HepG2 (cell line): ENCODE measurements around the gene FABP1. TPM values are rescaled to one million over a fixed set of nuclear protein-coding genes. Genes with fewer than 3 reads are reported as not detected.
A peak's percentile ranks its signal among the peaks of the same experiment; 100 is the strongest.

ENCODE experiments used
- ATAC-seq: fragments of 200-7000 bp; cut with Tn5 transposase; 3 replicates; pipeline ENCODE4 v1.9.1; 2020; ENCODE audit warnings: mild to moderate bottlenecking, moderate library complexity
- BruUV-seq: library from RNA; stranded (reverse); fragments of 400-500 nt; replicated peaks from 2 replicates; lab custom pipeline; 2021; lab: Mats Ljungman, UMichigan
- CTCF ChIA-PET: fragments of 300-600 bp; formaldehyde crosslinking; extraction: SDS; loops from one replicate; lab custom pipeline; 2021; ENCODE audit warnings: low total read pairs, inconsistent platforms, low intra/inter-chr PET ratio; lab: Yijun Ruan, JAX
- POLR2A ChIA-PET: fragments of 350-600 bp; sonication (Branson Sonifier 250); formaldehyde crosslinking; loops from one replicate; lab custom pipeline; 2020; ENCODE audit warnings: antibody characterized with exemption, inconsistent platforms; lab: Yijun Ruan, JAX
- DNase-seq: peaks from one replicate; pipeline ENCODE4 v3.0.0-alpha.2; 2015; ENCODE audit warnings: low spot score
- FAIRE-seq: peaks from 3 replicates; lab custom pipeline; 2011; peaks lifted over from hg19 to GRCh38; lab: Jason Lieb, UNC
- H2AFZ ChIP-seq: one replicate; pipeline ENCODE4 v1.6.1; 2011; ENCODE audit warnings: low read length, inconsistent platforms
- H3K27ac ChIP-seq: fragments of 300-600 bp; 3 replicates; pipeline ENCODE4 v1.8.0; 2011; ENCODE audit warnings: mixed run types, mild to moderate bottlenecking, mixed read lengths, low read length, inconsistent platforms; ENCODE audit not compliant: insufficient read depth; ENCODE audit errors: extremely low read length
- H3K27me3 ChIP-seq, 2 experiments: fragments of 200-600 bp in 1 of 2; 2 replicates in 1 of 2; 3 replicates in 1 of 2; pipeline versions ENCODE4 v1.6.0 to v1.8.0; 2011; ENCODE audit warnings: low read length in 2 of 2, mild to moderate bottlenecking in 2 of 2, moderate library complexity in 2 of 2, inconsistent platforms in 1 of 2; ENCODE audit not compliant: insufficient read depth in 2 of 2, control insufficient read depth in 1 of 2
- H3K36me3 ChIP-seq, 2 experiments: fragments of 200-600 bp in 1 of 2; replicated peaks in 1 of 2; 2 replicates in 1 of 2; 3 replicates in 1 of 2; pipeline versions ENCODE4 v1.5.1 to v1.8.0; 2011; ENCODE audit warnings: low read length in 2 of 2, inconsistent platforms in 1 of 2; ENCODE audit not compliant: insufficient read depth in 2 of 2, control insufficient read depth in 1 of 2
- H3K4me1 ChIP-seq: 2 replicates; pipeline ENCODE4 v1.5.1; 2012; ENCODE audit warnings: low read length, inconsistent platforms; ENCODE audit not compliant: insufficient read depth
- H3K4me2 ChIP-seq: 2 replicates; pipeline ENCODE4 v1.6.0; 2011; ENCODE audit warnings: low read depth, low read length, inconsistent platforms
- H3K4me3 ChIP-seq, 3 experiments: fragments of 200-600 bp in 1 of 3; sonication (generic), shearing (Covaris generic) in 1 of 3; replicated peaks in 1 of 3; 2 replicates each; pipeline ENCODE4 v1.5.1; 2011 to 2016; ENCODE audit warnings: low read length in 3 of 3, inconsistent platforms in 2 of 3, low read depth in 2 of 3, mild to moderate bottlenecking in 2 of 3, control low read depth in 1 of 3, mixed read lengths in 1 of 3; ENCODE audit not compliant: insufficient read depth in 1 of 3
- H3K79me2 ChIP-seq: one replicate; pipeline ENCODE4 v1.6.1; 2011; ENCODE audit warnings: low read length, inconsistent platforms; ENCODE audit not compliant: insufficient read depth
- H3K9ac ChIP-seq: 2 replicates; pipeline ENCODE4 v1.6.0; 2011; ENCODE audit warnings: mild to moderate bottlenecking, low read depth, low read length, inconsistent platforms; ENCODE audit not compliant: insufficient read depth
- H3K9me3 ChIP-seq: 2 replicates; pipeline ENCODE4 v1.5.1; 2012; ENCODE audit warnings: mild to moderate bottlenecking, low read length
- H4K20me1 ChIP-seq: 2 replicates; pipeline ENCODE4 v1.6.0; 2011; ENCODE audit warnings: inconsistent platforms, mild to moderate bottlenecking, low read length, moderate library complexity; ENCODE audit not compliant: insufficient read depth
- ARID5B ChIP-seq: IDR thresholded peaks from 2 replicates; pipeline ENCODE4 v1.4.0; 2020; ENCODE audit warnings: mild to moderate bottlenecking, missing genetic modification reagents
- EEA1 ChIP-seq: sonication (generic); formaldehyde crosslinking; IDR thresholded peaks from 2 replicates; pipeline ENCODE4 v1.5.1; 2020; ENCODE audit warnings: mild to moderate bottlenecking, missing genetic modification reagents, borderline replicate concordance
- ESRRA ChIP-seq: sonication (generic); formaldehyde crosslinking; IDR thresholded peaks from 2 replicates; pipeline ENCODE4 v1.5.1; 2020; ENCODE audit warnings: mild to moderate bottlenecking, low read depth, missing genetic modification reagents
- EZH2 ChIP-seq: conservative IDR thresholded peaks from 2 replicates; pipeline ENCODE4 v1.6.1; 2012; ENCODE audit warnings: mild to moderate bottlenecking, low read depth, low read length, moderate library complexity
- GMEB2 ChIP-seq: IDR thresholded peaks from 2 replicates; pipeline ENCODE4 v1.6.1; 2016; ENCODE audit warnings: missing biosample characterization, missing genetic modification reagents, low read depth
- GZF1 ChIP-seq: sonication (generic); formaldehyde crosslinking; IDR thresholded peaks from 2 replicates; pipeline ENCODE4 v1.5.1; 2020; ENCODE audit warnings: mild to moderate bottlenecking, missing genetic modification reagents
- HOXA9 ChIP-seq: sonication (generic); formaldehyde crosslinking; IDR thresholded peaks from 2 replicates; pipeline ENCODE4 v1.8.1; 2022; ENCODE audit warnings: missing genetic modification reagents, mild to moderate bottlenecking, moderate library complexity, borderline replicate concordance
- IKZF5 ChIP-seq: IDR thresholded peaks from 2 replicates; pipeline ENCODE4 v1.6.1; 2018; ENCODE audit warnings: missing genetic modification reagents, mild to moderate bottlenecking, missing compliant biosample characterization
- IRF9 ChIP-seq: sonication (generic); formaldehyde crosslinking; IDR thresholded peaks from 2 replicates; pipeline ENCODE4 v1.8.0; 2022; ENCODE audit warnings: missing genetic modification reagents, mild to moderate bottlenecking, borderline replicate concordance
- MYC ChIP-seq: sonication (generic); formaldehyde crosslinking; IDR thresholded peaks from 2 replicates; pipeline ENCODE4 v1.9.0; 2021; ENCODE audit warnings: missing genetic modification reagents, borderline replicate concordance
- NCOA5 ChIP-seq: sonication (generic); formaldehyde crosslinking; IDR thresholded peaks from 2 replicates; pipeline ENCODE4 v1.4.0; 2020; ENCODE audit warnings: missing genetic modification reagents
- TMF1 ChIP-seq: sonication (generic); formaldehyde crosslinking; IDR thresholded peaks from 2 replicates; pipeline ENCODE4 v1.8.1; 2022; ENCODE audit warnings: low read depth, missing genetic modification reagents
- ZNF10 ChIP-seq: sonication (generic); formaldehyde crosslinking; IDR thresholded peaks from 2 replicates; pipeline ENCODE4 v1.4.0; 2020; ENCODE audit warnings: mild to moderate bottlenecking, low read depth, missing genetic modification reagents, borderline replicate concordance
- ZNF101 ChIP-seq: sonication (generic); formaldehyde crosslinking; IDR thresholded peaks from 2 replicates; pipeline ENCODE4 v1.4.0; 2020; ENCODE audit warnings: mild to moderate bottlenecking, low read depth, missing genetic modification reagents, borderline replicate concordance
- ZNF138 ChIP-seq: sonication (generic); formaldehyde crosslinking; IDR thresholded peaks from 2 replicates; pipeline ENCODE4 v1.5.0; 2020; ENCODE audit warnings: mild to moderate bottlenecking, low read depth, missing genetic modification reagents
- ZNF749 ChIP-seq: sonication (generic); formaldehyde crosslinking; IDR thresholded peaks from 2 replicates; pipeline ENCODE4 v1.8.0; 2022; ENCODE audit warnings: mild to moderate bottlenecking, missing genetic modification reagents, moderate library complexity, borderline replicate concordance
- WGBS: methylation state at CpG from one replicate; pipeline ENCODE4 v1.1.6; 2017; ENCODE audit warnings: low lambda C conversion rate; 5-methylcytosine and 5-hydroxymethylcytosine counted together
- in situ Hi-C: cut with HindIII; loops from 2 replicates; pipeline ENCODE4 v1.10.0; 2017; ENCODE audit warnings: low pct_unique_long_range_greater_than_20kb; ENCODE audit not compliant: extremely low pct_ligation_motif_present
- intact Hi-C: fragments of 100-400 bp; cut with micrococcal nuclease; formaldehyde crosslinking; loops from one replicate; pipeline ENCODE4 v1.10.0; 2022; ENCODE audit not compliant: unreplicated experiment
- polyA plus RNA-seq, 8 experiments: library from polyadenylated mRNA; depleted of rRNA in 3 of 8; stranded (reverse) in 7 of 8; unstranded in 1 of 8; fragments of >200 nt; fragmentation: Illumina TruSeq in 4 of 8; extraction: Trizol in 4 of 8; gene quantifications; 2 replicates each; pipeline versions ENCODE4 v1.2.1 to v1.2.3, GENCODE V29; 2011 to 2016; ENCODE audit warnings: low read depth in 4 of 8, missing spikeins in 1 of 8, mixed read lengths in 1 of 8; ENCODE audit not compliant: insufficient read depth in 1 of 8
- total RNA-seq, 5 experiments: library from RNA; depleted of rRNA; stranded (reverse); fragments of >200 nt; fragmentation: Illumina TruSeq; extraction: Trizol; gene quantifications; 2 replicates each; pipeline ENCODE4 v1.2.3, GENCODE V29; 2016; ENCODE audit warnings: low read depth in 1 of 5

FABP1 gene
- total and polyA plus RNA-seq, 2 of the 13 experiments (the other 11 are each of a cell fraction or from before 2014, with no cell fraction given), result 644 to 1,608 TPM

GRCh38 chr2:88159955-88160415 lies 32.1 kb upstream of the FABP1 start:
- in situ Hi-C loops, result loop anchor here (5.0 kb wide), 1 partner anchor 98 kb away; no protein-coding TSS in a partner anchor
- CTCF ChIA-PET, result interaction anchor here (1.2 to 5.5 kb wide), 3 partner anchors 63 to 158 kb away, joined by 3 to 76 read pairs (median 7); no protein-coding TSS in a partner anchor
- no peak overlapping the region for H3K27ac ChIP-seq
- peak overlapping the region; percentile 74 for H3K4me2 ChIP-seq
- H3K36me3 ChIP-seq, result no peaks in the 10 kb centered on the region
- ATAC-seq (peak; percentile 85), DNase-seq (peak; percentile 82), FAIRE-seq (peak; percentile 86)
- no peaks in the 10 kb centered on the region for H3K79me2 ChIP-seq
- peaks cover 40% of the 10 kb centered on the region for H3K4me1 ChIP-seq
- H4K20me1 ChIP-seq, result no peaks in the 10 kb centered on the region
- no peak overlapping the region for H2AFZ ChIP-seq
- H3K4me3 ChIP-seq, result peak overlapping the region in 1 of 3 experiments; percentile 35; a peak in 1 of 6 replicates
- WGBS, result 3% methylated on average over 4 of the region's 5 CpGs
- POLR2A ChIA-PET, result interaction anchor here (0.7 to 2.3 kb wide), 9 partner anchors 14 to 144 kb away, joined by 3 to 20 read pairs (median 4); partner anchors contain the start of genes FABP1 and RNU2-63P
- H3K9ac ChIP-seq, result peak overlapping the region; percentile 34; the same call in 1 of the 2 replicates
- 0 out of 5 replicates have a peak, but pooled peaks cover 0 to 11% of the 10 kb centered on the region in 2 experiments for H3K27me3 ChIP-seq
- no TSS peak for BruUV-seq
- H3K9me3 ChIP-seq, result no peaks in the 10 kb centered on the region
- intact Hi-C loops, result loop anchor here (1.0 to 2.0 kb wide), 4 partner anchors 32 to 143 kb away; partner anchors contain the start of gene FABP1
- TF ChIP-seq IKZF5 (CRISPR knock-in tag) (peak; percentile 51; the same call in 1 of the 2 replicates), GZF1 (no peak), ZNF101 (no peak), ARID5B (CRISPR knock-in tag) (peak; percentile 69; the same call in 1 of the 2 replicates), TMF1 (CRISPR knock-in tag) (no peak), EZH2 (no peak), HOXA9 (no peak), ESRRA (CRISPR knock-in tag) (no peak), GMEB2 (CRISPR knock-in tag) (no peak), IRF9 (CRISPR knock-in tag) (no peak), ZNF749 (no peak), ZNF10 (CRISPR knock-in tag) (no peak), EEA1 (CRISPR knock-in tag) (no peak), ZNF138 (CRISPR knock-in tag) (no peak), MYC (CRISPR knock-in tag) (no peak), NCOA5 (CRISPR knock-in tag) (no peak)
